ENCODE data around the gene NQO2.

Gene NQO2

GRCh38 chr6:2999618-3000557 lies at the start of gene NQO2:
Gene NQO2, plus strand, starts transcription at chr6:2999894. Its CDS starts 6,659 bp downstream, at chr6:3006553.
- no peak for DNase-seq (ENCODE audit: low read depth)
- no peak for TF ChIP-seq CTCF (IDR thresholded peaks at IDR 0.05; ENCODE audit: low read depth, low read length, missing control alignments)
- in situ Hi-C loops (cut with HindIII; ENCODE audit: low sequenced_read_pairs): no loop called here
- peak within 1 kb of the TSS; percentile 80 for H3K4me3 ChIP-seq (ENCODE audit: low read depth, low read length)

- in situ Hi-C loops (cut with HindIII; ENCODE audit: low sequenced_read_pairs): loop anchor here (5.0 kb wide), 1 partner anchor 103 kb away; no protein-coding TSS in a partner anchor
- DNase-seq (ENCODE audit: low read depth): no peak
- TF ChIP-seq CTCF (IDR thresholded peaks at IDR 0.05; ENCODE audit: low read depth, low read length, missing control alignments): no peak
- no peak overlapping the region for H3K4me3 ChIP-seq (ENCODE audit: low read depth, low read length)
Observed at GRCh38 chr6:2950713-2951112, 49.0 kb upstream of the NQO2 start.

- DNase-seq (ENCODE audit: low read depth): no peak
- H3K4me3 ChIP-seq (ENCODE audit: low read depth, low read length): no peak overlapping the region
- TF ChIP-seq CTCF (IDR thresholded peaks at IDR 0.05; ENCODE audit: low read depth, low read length, missing control alignments): no peak
- in situ Hi-C loops (cut with HindIII; ENCODE audit: low sequenced_read_pairs): loop anchor here (5.0 kb wide), 1 partner anchor 104 kb away; no protein-coding TSS in a partner anchor
Observed at GRCh38 chr6:2951728-2952127, 48.0 kb upstream of the NQO2 start.

GRCh38 chr6:2952557-2953095 lies 47.1 kb upstream of the NQO2 start:
- H3K4me3 ChIP-seq (ENCODE audit: low read depth, low read length): no peak overlapping the region
- in situ Hi-C loops (cut with HindIII; ENCODE audit: low sequenced_read_pairs): loop anchor here (5.0 kb wide), 1 partner anchor 105 kb away; no protein-coding TSS in a partner anchor
- DNase-seq (ENCODE audit: low read depth): peak; percentile 68
- peak; percentile 100 for TF ChIP-seq CTCF (IDR thresholded peaks at IDR 0.05; ENCODE audit: low read depth, low read length, missing control alignments)

GRCh38 chr6:2953098-2953497 lies 46.6 kb upstream of the NQO2 start:
- H3K4me3 ChIP-seq (ENCODE audit: low read depth, low read length): no peak overlapping the region
- TF ChIP-seq CTCF (IDR thresholded peaks at IDR 0.05; ENCODE audit: low read depth, low read length, missing control alignments): no peak
- in situ Hi-C loops (cut with HindIII; ENCODE audit: low sequenced_read_pairs): loop anchor here (5.0 kb wide), 1 partner anchor 106 kb away; no protein-coding TSS in a partner anchor

GRCh38 chr6:2956930-2957685 lies 42.6 kb upstream of the NQO2 start:
- H3K4me3 ChIP-seq (ENCODE audit: low read depth, low read length): no peak overlapping the region
- DNase-seq (ENCODE audit: low read depth): no peak
- no peak for TF ChIP-seq CTCF (IDR thresholded peaks at IDR 0.05; ENCODE audit: low read depth, low read length, missing control alignments)
- in situ Hi-C loops (cut with HindIII; ENCODE audit: low sequenced_read_pairs): no loop called here

More at GRCh38 chr6:2953098-2953497, 46.6 kb upstream of the NQO2 start:
- DNase-seq (ENCODE audit: low read depth): no peak

Measured in astrocyte of the cerebellum (primary cell).